Suppressor macrophage treated with lipopolysaccharide for 4 hours (primary cell): ENCODE measurements around the gene RBP3.

ENCODE experiments used
- DNase-seq: peaks from one replicate; pipeline ENCODE4 v3.0.0-alpha.2; 2020

The RBP3 gene

GRCh38 chr10:47348138-47348651 lies at the start of gene RBP3:
RBP3 (plus strand) TSS chr10:47348363; CDS start chr10:47348485, 122 bp downstream.
- DNase-seq, result no peak

DNA sequence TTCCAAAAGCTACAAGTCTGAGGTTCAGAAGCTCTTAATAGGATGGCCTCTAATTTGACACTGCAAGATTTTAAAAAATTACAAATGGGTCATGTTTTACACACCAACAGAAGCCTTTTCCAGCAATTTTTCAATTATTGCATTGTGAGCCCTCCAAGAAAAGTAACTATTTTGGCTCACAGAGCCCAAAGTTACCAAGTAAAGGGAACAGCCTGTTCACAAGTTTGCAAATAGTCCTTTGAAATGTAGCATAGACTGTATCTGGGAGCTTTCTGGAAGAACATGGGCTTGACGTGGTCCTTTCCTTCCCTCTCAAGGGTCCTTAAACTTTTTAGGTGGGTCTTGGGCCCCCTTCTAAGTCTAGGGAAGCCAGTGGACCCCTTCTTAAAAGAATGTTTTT lies 49.4 kb upstream of the RBP3 start:
- no peak for DNase-seq

- DNase-seq, result no peak
Observed at GRCh38 chr10:47299611-47300428, 48.3 kb upstream of the RBP3 start, which contains the start of gene GDF10. GDF10 (plus strand) TSS chr10:47300197; CDS start chr10:47300652, 455 bp downstream.

DNA sequence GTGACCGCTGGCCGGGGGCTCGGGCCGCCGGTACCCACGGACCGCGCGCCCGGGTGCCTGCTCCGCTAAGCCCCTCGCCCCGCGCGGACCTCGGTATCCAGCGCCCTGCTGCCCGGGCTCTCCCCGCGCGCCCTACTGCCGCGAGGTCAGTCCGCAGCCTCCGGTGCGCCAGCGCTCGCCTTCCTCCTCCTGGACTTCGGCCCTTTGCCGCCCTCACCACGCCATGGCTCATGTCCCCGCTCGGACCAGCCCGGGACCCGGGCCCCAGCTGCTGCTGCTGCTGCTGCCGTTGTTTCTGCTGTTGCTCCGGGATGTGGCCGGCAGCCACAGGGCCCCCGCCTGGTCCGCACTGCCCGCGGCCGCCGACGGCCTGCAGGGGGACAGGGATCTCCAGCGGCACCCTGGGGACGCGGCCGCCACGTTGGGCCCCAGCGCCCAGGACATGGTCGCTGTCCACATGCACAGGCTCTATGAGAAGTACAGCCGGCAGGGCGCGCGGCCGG lies 47.7 kb upstream of the RBP3 start:
- no peak for DNase-seq

- DNase-seq, result no peak
Observed at GRCh38 chr10:47301833-47302232, 46.3 kb upstream of the RBP3 start.

GRCh38 chr10:47303105-47303504 lies 45.1 kb upstream of the RBP3 start:
- no peak for DNase-seq

- no peak for DNase-seq
Observed at GRCh38 chr10:47303866-47304265, 44.3 kb upstream of the RBP3 start.

GRCh38 chr10:47305566-47305965 lies 42.6 kb upstream of the RBP3 start:
- no peak for DNase-seq

DNA sequence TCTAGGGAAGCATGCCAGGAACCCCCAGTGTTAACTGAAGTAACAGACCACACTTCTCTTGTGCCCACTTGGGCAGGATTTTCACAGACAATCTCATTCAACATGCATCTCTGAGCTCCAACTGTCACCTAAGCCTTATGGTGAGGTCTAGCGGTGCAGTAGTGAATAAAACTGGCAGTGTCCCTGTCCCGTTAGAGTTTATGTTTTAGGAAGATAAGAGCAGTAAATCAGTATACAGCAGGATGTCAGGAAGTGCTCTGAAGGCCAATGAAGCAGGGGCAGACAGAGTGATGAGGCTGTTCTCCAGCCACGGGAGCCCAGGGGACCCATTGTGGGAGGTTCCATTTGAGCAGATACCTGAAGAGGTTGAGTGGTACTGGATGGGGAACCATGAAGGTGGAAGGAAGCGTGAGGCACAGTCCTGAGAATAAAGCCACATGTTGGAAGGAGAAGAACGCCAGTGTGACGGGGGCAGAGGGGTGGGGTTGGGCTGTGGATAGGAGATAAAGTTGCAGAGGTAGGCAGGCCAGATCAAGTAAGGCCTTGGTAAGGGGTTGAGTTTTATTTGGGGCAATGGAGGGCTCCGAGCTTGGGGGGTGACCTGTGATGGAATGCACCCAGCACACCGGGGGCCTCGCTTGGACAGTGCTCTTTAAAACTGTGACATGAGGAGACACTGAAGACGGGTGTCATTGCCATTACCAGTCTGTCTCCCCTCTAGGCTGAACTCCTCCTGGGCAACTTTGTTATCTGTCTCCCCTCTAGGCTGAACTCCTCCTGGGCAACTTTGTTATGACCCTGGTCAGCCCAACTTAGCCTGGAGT lies 41.6 kb upstream of the RBP3 start:
- DNase-seq, result no peak

- no peak for DNase-seq
Observed at GRCh38 chr10:47307381-47307780, 40.8 kb upstream of the RBP3 start.

GRCh38 chr10:47308775-47309174 lies 39.4 kb upstream of the RBP3 start:
- DNase-seq, result no peak

- peak; percentile 7 for DNase-seq
Observed at GRCh38 chr10:47309408-47310089, 38.6 kb upstream of the RBP3 start.

GRCh38 chr10:47310090-47310505 lies 38.1 kb upstream of the RBP3 start:
- no peak for DNase-seq

DNA sequence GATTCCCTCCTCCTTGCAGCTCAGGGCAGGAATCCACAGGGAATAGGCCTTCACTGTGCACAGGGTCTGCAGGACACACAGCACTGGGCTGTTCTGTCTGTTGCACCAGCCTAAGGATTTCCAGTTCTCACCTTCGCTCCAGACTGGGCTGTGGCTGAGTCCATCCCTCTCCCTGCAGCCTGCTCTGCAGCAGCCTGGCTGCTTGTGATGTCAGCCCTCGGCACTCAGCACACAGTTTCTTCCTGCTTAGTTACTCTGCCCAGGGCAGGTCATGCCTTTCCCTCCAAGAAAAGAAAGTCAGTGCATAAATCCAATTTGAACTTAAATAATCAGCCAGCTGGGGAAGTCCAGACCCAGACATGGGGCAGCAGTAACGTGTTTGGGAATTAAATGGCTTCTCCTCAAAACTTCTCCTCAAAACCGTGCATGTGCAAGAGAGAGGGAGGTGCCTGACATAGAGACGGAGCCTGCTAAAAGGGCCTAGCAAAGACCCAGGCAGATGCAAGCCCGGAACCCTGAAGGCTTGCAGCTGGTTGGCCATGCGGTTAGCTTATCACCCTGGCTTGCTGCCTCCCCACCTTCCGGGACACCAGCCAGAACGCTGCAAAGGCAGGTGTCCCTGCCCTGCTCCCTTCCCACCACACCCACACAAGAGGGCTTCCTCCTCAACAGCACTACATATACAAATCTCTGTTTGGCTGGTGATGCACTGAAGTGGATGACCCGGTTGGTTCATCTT lies 36.8 kb upstream of the RBP3 start:
- DNase-seq, result no peak

- peak; percentile 90 for DNase-seq
Observed at GRCh38 chr10:47311932-47312662, 36.1 kb upstream of the RBP3 start.

DNA sequence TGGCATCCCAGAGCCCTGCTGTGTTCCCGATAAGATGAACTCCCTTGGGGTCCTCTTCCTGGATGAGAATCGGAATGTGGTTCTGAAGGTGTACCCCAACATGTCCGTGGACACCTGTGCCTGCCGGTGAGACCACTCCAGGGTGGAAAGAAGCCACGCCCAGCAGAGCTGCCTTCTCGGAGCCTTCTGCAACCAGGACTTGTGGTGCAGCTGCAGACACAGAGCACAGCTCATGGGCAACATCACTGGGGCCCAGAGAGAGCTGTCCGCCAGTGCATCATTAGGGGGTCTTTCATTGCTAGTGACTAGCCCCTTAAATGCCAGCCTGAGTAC lies 35.5 kb upstream of the RBP3 start:
- no peak for DNase-seq

- no peak for DNase-seq
Observed at GRCh38 chr10:47314416-47314970, 33.7 kb upstream of the RBP3 start.

GRCh38 chr10:47315421-47315820 lies 32.7 kb upstream of the RBP3 start:
- DNase-seq, result no peak

- no peak for DNase-seq
Observed at GRCh38 chr10:47316131-47316530, 32.0 kb upstream of the RBP3 start.

- DNase-seq, result no peak
Observed at GRCh38 chr10:47317251-47317650, 30.9 kb upstream of the RBP3 start.

DNA sequence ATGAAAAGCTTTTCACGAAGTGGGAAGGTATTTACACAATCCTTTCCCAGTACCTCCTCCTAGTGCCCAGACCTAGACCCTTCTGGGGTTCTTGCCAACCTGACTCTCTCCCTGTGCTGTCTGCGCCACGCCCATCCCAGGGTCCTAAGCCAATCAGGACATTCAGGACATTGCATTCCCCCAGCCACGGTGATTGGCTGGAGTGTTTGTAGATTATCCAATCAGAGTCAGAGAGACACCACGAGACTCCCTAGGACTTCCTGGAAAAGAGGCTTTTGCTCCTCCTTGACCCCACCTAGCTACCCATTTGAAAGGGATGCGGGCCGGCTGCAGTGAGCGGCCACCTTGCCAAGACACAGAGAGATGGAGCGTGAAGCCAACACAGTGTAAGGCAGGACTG lies 29.5 kb upstream of the RBP3 start:
- DNase-seq, result no peak
